Omental fat pad (tissue), 4 donors: ENCODE measurements around the gene TAGLN. TPM values are rescaled to one million over a fixed set of nuclear protein-coding genes. Genes with fewer than 3 reads are reported as not detected.

Experiments used
- ATAC-seq: fragments of 150-250 bp; one replicate; pipeline ENCODE4 v1.9.1; 2016; ENCODE audit warnings: mild to moderate bottlenecking, moderate library complexity; ENCODE audit not compliant: low FRiP score
- DNase-seq: peaks from one replicate; pipeline ENCODE4 v3.0.0-alpha.2; 2019; ENCODE audit warnings: low spot score
- total RNA-seq, 4 donors: library from RNA; depleted of rRNA; stranded (reverse); fragments of >200 nt; gene quantifications; one replicate each; pipeline ENCODE4 v1.1.0, GENCODE V29; 2016
- TF ChIP-seq, protein P1 (sequence below), 3 donors: fragments of 450-650 bp; IDR thresholded peaks; one replicate each; pipeline ENCODE4 v1.5.1; 2016 to 2017; ENCODE audit warnings: antibody characterized with exemption in 3 of 3, mild to moderate bottlenecking in 3 of 3, moderate library complexity in 2 of 3

The TAGLN gene
- total RNA-seq, 4 donors from 2014 or later, result 731 to 1,161 (median 827) TPM

DNA sequence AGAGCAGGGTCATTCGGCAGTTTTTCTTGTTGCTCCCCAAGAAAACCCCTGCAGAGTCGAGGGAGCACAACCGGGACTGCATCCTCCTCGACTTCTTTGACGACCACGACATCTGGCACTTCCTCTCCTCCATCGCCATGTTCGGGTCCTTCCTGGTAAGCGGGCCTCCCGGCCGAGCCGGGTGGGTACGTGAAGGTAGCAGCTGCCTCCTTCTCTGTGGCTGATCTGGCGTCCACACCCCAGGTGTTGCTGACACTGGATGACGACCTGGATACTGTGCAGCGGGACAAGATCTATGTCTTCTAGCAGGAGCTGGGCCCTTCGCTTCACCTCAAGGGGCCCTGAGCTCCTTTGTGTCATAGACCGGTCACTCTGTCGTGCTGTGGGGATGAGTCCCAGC, 3.4 kb upstream of the TAGLN start:
- no peak for DNase-seq
- no peak for ATAC-seq
- TF ChIP-seq, protein P1, sequence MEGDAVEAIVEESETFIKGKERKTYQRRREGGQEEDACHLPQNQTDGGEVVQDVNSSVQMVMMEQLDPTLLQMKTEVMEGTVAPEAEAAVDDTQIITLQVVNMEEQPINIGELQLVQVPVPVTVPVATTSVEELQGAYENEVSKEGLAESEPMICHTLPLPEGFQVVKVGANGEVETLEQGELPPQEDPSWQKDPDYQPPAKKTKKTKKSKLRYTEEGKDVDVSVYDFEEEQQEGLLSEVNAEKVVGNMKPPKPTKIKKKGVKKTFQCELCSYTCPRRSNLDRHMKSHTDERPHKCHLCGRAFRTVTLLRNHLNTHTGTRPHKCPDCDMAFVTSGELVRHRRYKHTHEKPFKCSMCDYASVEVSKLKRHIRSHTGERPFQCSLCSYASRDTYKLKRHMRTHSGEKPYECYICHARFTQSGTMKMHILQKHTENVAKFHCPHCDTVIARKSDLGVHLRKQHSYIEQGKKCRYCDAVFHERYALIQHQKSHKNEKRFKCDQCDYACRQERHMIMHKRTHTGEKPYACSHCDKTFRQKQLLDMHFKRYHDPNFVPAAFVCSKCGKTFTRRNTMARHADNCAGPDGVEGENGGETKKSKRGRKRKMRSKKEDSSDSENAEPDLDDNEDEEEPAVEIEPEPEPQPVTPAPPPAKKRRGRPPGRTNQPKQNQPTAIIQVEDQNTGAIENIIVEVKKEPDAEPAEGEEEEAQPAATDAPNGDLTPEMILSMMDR (IDR thresholded peaks at IDR 0.05), result no peak

DNA sequence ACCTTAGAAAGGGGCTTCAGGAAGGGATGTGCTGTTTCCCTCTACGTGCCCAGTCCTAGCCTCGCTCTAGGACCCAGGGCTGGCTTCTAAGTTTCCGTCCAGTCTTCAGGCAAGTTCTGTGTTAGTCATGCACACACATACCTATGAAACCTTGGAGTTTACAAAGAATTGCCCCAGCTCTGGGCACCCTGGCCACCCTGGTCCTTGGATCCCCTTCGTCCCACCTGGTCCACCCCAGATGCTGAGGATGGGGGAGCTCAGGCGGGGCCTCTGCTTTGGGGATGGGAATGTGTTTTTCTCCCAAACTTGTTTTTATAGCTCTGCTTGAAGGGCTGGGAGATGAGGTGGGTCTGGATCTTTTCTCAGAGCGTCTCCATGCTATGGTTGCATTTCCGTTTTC, 2.2 kb upstream of the TAGLN start:
- DNase-seq (no peak), ATAC-seq (no peak)
- TF ChIP-seq, protein P1 (IDR thresholded peaks at IDR 0.05), result no peak

DNA sequence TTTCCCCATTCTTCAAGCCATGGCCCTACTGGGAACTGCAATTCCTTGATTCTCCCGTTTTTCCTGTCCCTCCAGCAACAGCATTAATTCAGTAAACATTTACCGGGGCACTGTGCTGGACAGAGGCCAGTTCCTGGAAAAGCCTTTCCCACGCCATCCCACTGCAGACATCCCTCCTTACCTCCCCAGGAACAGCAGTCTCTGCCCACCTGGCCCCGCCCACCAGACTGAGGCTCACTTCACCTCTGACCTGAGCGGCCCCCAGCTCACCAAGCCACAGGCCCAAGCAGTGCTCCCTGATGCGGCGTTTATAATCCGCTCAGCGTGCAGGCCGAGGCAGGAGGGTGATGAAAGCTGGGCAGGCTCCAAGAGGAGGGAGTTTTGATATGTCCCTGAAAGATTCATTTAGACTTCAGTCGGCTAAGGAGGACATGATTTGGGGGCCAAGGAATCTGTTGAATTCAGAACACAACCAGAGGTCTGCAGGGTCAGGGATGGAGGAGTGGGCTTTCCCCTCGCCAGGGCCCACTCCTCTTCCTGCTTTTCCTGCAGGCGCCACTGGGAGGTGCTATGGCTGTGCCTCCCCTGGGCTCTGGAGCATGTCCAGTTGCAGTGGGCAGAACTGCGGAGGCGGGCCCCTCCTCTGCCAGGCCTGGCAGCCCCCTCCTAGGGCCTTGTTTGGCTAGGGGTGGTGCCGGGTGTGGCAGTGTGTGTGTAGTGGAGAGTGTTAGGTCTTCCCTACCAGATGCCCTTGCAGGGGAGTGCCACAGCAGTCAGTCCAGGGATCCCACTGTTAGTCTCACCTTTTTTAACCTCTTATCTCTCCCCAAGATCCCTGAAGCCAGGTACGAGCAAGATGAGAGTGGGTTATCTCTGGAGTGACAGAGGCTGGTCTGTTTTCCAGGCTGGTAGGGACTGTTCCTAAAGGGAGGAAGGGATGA, 1.4 kb upstream of the TAGLN start:
- TF ChIP-seq, protein P1 (IDR thresholded peaks at IDR 0.05), result peak in 1 of 3 donors; percentile 13
- DNase-seq (no peak), ATAC-seq (no peak)

DNA sequence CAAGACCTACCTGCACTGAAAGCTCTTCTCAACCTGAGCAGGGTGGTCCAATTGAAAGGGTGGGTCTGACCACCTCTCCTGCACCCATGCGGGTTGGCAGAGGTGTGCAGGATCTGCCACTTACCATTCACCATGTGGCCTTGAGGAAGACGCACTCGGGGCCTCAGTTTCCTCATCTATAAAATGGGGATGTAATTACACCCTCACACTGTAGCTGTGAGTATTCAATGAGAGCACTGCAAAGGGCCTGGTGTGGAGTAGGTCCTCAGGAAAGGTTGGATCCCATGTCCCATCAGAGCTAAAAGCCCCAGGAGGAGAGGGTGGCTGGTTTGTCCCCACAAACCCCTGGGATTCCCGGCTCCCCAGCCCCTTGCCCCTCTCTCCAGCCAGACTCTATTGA, 557 bp upstream of the TAGLN start:
- ATAC-seq, result no peak
- TF ChIP-seq, protein P1 (IDR thresholded peaks at IDR 0.05), result no peak
- no peak for DNase-seq

DNA sequence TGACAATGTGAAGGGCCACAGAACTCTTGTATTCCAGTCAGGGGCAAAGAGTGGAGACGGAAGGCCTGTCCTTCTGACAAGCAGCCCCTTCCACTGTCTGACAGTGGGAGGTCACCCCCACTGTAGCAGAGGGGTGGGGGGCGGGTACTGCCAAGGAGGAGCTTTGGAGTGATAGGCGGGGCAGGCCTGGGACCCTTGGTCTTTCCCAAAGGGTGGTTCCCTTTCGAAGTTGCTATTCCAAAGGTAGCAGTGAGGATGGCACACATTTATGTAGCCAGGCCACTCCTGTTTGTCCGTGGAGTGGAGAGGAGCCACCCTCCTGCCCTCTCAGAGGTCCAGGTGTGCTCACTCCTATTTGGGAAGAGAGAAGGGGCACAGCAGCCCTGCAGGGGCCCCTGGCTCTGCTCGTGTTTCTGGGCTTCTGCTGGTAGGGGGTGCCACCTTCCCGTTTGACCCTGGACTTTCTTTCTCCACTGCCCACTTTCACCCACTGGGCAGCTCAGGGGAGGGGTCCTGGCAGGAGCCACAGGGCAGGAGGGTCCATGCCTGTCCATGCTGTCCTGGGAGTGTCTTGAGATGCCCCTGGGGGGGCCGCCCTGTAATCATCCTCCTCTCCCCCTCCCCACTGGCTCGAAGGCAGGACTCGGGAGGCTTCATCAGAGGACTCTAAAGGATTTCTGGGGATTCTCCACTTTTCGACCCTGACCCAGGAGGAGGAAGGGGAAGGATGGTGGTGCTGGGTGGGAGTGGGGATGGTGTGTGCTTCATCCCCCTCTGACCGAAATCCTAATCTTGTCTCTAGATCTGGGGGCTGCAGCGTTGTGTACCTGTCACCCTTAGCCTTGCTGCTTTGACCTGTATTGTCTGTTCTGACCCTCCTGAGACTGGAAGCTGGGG, 994 bp downstream of the TAGLN start:
- TF ChIP-seq, protein P1 (IDR thresholded peaks at IDR 0.05), result no peak
- DNase-seq (no peak), ATAC-seq (no peak)

DNA sequence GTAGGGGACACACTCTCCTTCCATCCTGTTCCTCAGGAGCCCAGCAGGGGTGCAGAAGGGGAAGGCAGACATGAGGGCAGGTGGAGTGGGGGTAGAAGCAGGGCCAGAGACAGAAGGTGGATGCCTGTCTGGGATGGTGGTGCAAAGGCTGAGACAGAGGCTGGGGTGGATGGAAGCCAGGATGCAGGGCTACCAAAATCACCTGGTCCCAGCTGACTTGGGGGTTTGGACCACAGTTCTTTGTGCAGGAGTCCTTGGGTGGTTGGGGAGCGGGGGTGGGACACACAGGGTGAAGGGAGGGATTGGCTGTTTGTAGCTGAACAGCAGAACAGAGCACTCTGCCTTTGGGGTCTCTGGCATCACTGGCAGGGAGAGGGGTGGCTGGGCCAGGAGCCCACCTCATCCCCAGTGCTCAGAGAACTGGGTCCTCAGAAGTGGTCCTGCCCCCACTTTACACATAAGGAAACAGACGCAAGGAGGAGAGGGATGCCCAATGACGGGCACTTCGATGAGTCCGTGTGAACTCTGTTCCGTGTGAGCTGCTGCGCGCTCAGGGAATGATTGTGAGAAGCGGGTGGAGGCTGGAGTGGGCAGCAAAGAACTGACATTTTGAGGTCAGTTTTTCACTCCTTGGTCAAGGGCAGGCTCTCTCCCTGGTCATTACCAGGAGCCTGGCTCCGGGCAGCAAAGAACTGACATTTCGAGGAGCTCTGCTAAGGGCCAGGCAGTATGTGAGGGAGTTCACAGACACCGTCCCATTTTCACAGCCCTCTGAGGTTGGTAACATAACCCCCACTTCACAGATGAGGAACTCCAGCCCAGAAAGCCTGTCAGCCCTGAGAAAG, 1.9 kb downstream of the TAGLN start:
- DNase-seq (no peak), ATAC-seq (no peak)
- TF ChIP-seq, protein P1 (IDR thresholded peaks at IDR 0.05), result no peak
